OCI-LY1 (cell line): ENCODE data around the gene CALU.

Experiments
- H2AFZ ChIP-seq: fragments of 200-600 bp; sonication (generic), shearing (Covaris generic); 2 replicates; pipeline ENCODE4 v1.6.0; 2014; ENCODE audit warnings: antibody characterized with exemption, mild to moderate bottlenecking, low read length
- H3F3A ChIP-seq: fragments of 200-600 bp; sonication (generic), shearing (Covaris generic); 2 replicates; pipeline ENCODE4 v1.6.0; 2014; ENCODE audit warnings: mild to moderate bottlenecking, antibody characterized with exemption, low read length, moderate library complexity; ENCODE audit not compliant: insufficient read depth
- H3K27ac ChIP-seq: fragments of 200-600 bp; sonication (generic); 2 replicates; pipeline ENCODE4 v1.5.1; 2014; ENCODE audit warnings: low read length, mixed run types, mild to moderate bottlenecking, low read depth; ENCODE audit not compliant: poor library complexity, severe bottlenecking
- H3K27me3 ChIP-seq: fragments of 200-600 bp; sonication (generic); 2 replicates; pipeline ENCODE4 v1.6.0; 2014; ENCODE audit warnings: antibody characterized with exemption, mild to moderate bottlenecking, low read length, moderate library complexity; ENCODE audit not compliant: insufficient read depth
- H3K36me3 ChIP-seq: fragments of 200-600 bp; sonication (generic); 2 replicates; pipeline ENCODE4 v1.6.1; 2014; ENCODE audit warnings: mild to moderate bottlenecking, antibody characterized with exemption, low read length, moderate library complexity, mixed read lengths; ENCODE audit not compliant: insufficient read depth
- H3K4me1 ChIP-seq: fragments of 200-600 bp; sonication (generic); 2 replicates; pipeline ENCODE4 v1.5.1; 2014; ENCODE audit warnings: mild to moderate bottlenecking, low read length, moderate library complexity; ENCODE audit not compliant: insufficient read depth, severe bottlenecking
- H3K4me2 ChIP-seq: fragments of 200-600 bp; sonication (generic), shearing (Covaris generic); 2 replicates; pipeline ENCODE4 v1.6.1; 2014; ENCODE audit warnings: low read length
- H3K4me3 ChIP-seq: fragments of 200-600 bp; sonication (generic); 2 replicates; pipeline ENCODE4 v1.5.1; 2014; ENCODE audit warnings: low read length, low read depth, mild to moderate bottlenecking, mixed read lengths; ENCODE audit not compliant: poor library complexity, severe bottlenecking
- H3K79me2 ChIP-seq: fragments of 200-600 bp; shearing (Covaris generic); 2 replicates; pipeline ENCODE4 v1.6.1; 2016; ENCODE audit warnings: mixed run types, low read length, mixed read lengths; ENCODE audit not compliant: insufficient read depth
- H3K9ac ChIP-seq: fragments of 200-600 bp; sonication (generic), shearing (Covaris generic); 2 replicates; pipeline ENCODE4 v1.6.1; 2014; ENCODE audit warnings: mild to moderate bottlenecking, low read length, mixed read lengths
- H3K9me2 ChIP-seq: fragments of 200-600 bp; sonication (generic), shearing (Covaris generic); 2 replicates; pipeline ENCODE4 v1.6.1; 2014; ENCODE audit warnings: low read depth, mild to moderate bottlenecking, low read length, mixed read lengths
- H3K9me3 ChIP-seq: fragments of 200-600 bp; shearing (Covaris generic); 2 replicates; pipeline ENCODE4 v1.6.1; 2014; ENCODE audit warnings: low read length, mixed read lengths
- H4K20me1 ChIP-seq: fragments of 200-600 bp; sonication (generic), shearing (Covaris generic); 2 replicates; pipeline ENCODE4 v1.6.0; 2016; ENCODE audit warnings: mild to moderate bottlenecking, low read length; ENCODE audit not compliant: insufficient read depth
- CTCF ChIP-seq: fragments of 200-600 bp; sonication (generic), shearing (Covaris generic); IDR thresholded peaks from 2 replicates; pipeline ENCODE4 v1.5.1; 2017; ENCODE audit warnings: mild to moderate bottlenecking, antibody characterized with exemption, low read length, moderate library complexity, mixed read lengths
- EZH2 ChIP-seq: fragments of 200-600 bp; sonication (generic), shearing (Covaris generic); IDR thresholded peaks from 2 replicates; pipeline ENCODE4 v1.8.0; 2017; ENCODE audit warnings: borderline replicate concordance, mixed run types, mild to moderate bottlenecking, antibody characterized with exemption, low read length, moderate library complexity, mixed read lengths

Gene CALU

GRCh38 chr7:128801667-128802418, 62.7 kb downstream of the CALU start:
- no peak overlapping the region for H3K27ac ChIP-seq
- H3K79me2 ChIP-seq: no peaks in the 10 kb centered on the region
- H3K4me2 ChIP-seq: no peak overlapping the region
- TF ChIP-seq CTCF: no peak
- no peak for TF ChIP-seq EZH2
- no peaks in the 10 kb centered on the region for H3K4me1 ChIP-seq
- H3K9ac ChIP-seq: no peak overlapping the region
- H3K9me2 ChIP-seq: no peaks in the 10 kb centered on the region
- H2AFZ ChIP-seq: no peak overlapping the region
- no peak overlapping the region for H3K4me3 ChIP-seq
- H3F3A ChIP-seq: no peaks in the 10 kb centered on the region
- no peaks in the 10 kb centered on the region for H4K20me1 ChIP-seq
- no peaks in the 10 kb centered on the region; the same call in 1 of the 2 replicates for H3K27me3 ChIP-seq
- peaks cover 10% of the 10 kb centered on the region; the same call in 1 of the 2 replicates for H3K36me3 ChIP-seq
- H3K9me3 ChIP-seq: no peaks in the 10 kb centered on the region

- H3K36me3 ChIP-seq: peaks cover 10% of the 10 kb centered on the region; the same call in 1 of the 2 replicates
- H3K9ac ChIP-seq: no peak overlapping the region
- TF ChIP-seq EZH2 (no peak), CTCF (no peak)
- H3K4me2 ChIP-seq: no peak overlapping the region
- no peaks in the 10 kb centered on the region; the same call in 1 of the 2 replicates for H3K27me3 ChIP-seq
- no peaks in the 10 kb centered on the region for H3K4me1 ChIP-seq
- no peak overlapping the region for H3K27ac ChIP-seq
- no peaks in the 10 kb centered on the region for H3K9me2 ChIP-seq
- H4K20me1 ChIP-seq: no peaks in the 10 kb centered on the region
- no peak overlapping the region for H2AFZ ChIP-seq
- no peaks in the 10 kb centered on the region for H3K9me3 ChIP-seq
- H3K4me3 ChIP-seq: no peak overlapping the region
- H3K79me2 ChIP-seq: no peaks in the 10 kb centered on the region
- no peaks in the 10 kb centered on the region for H3F3A ChIP-seq
Observed at GRCh38 chr7:128804484-128804883, 65.3 kb downstream of the CALU start.

- Histone ChIP-seq H3K9me2 (no peaks in the 10 kb centered on the region), H3K9ac (no peak overlapping the region), H4K20me1 (no peaks in the 10 kb centered on the region), H3K4me2 (no peak overlapping the region), H3K27ac (no peak overlapping the region), H3K36me3 (peaks cover 10% of the 10 kb centered on the region; the same call in 1 of the 2 replicates), H3F3A (no peaks in the 10 kb centered on the region), H3K27me3 (no peaks in the 10 kb centered on the region; the same call in 1 of the 2 replicates), H3K4me3 (no peak overlapping the region), H3K9me3 (no peaks in the 10 kb centered on the region), H3K79me2 (no peaks in the 10 kb centered on the region), H3K4me1 (no peaks in the 10 kb centered on the region), H2AFZ (no peak overlapping the region)
- no peak for TF ChIP-seq CTCF
- TF ChIP-seq EZH2: no peak
Observed at GRCh38 chr7:128805225-128805624, 66.1 kb downstream of the CALU start.
